G401.6 (cell line): Measurements from ENCODE around the gene CIITA.
"Not testable (repeated sequence)": the region's sequence is repeated elsewhere in the genome, so short reads cannot be mapped to it uniquely, and the experiment has no call there.

Experiments
- FAIRE-seq: peaks from 2 replicates; lab custom pipeline; 2012; peaks lifted over from hg19 to GRCh38; lab: Jason Lieb, UNC

Gene CIITA

GRCh38 chr16:10876799-10877341 lies at the start of gene CIITA:
Gene CIITA, plus strand, starts transcription at chr16:10877202. Its CDS starts 129 bp downstream, at chr16:10877331.
- FAIRE-seq = no peak

- FAIRE-seq = no peak
Measured at GRCh38 chr16:10827691-10828341, 49.2 kb upstream of the CIITA start.

- no peak for FAIRE-seq
Measured at GRCh38 chr16:10828851-10829366, 48.1 kb upstream of the CIITA start.

GRCh38 chr16:10829390-10830098 lies 47.5 kb upstream of the CIITA start:
- FAIRE-seq = not testable (repeated sequence)

- not testable (repeated sequence) for FAIRE-seq
Measured at GRCh38 chr16:10830240-10830639, 46.8 kb upstream of the CIITA start.

- no peak for FAIRE-seq
Measured at GRCh38 chr16:10831894-10832886, 44.8 kb upstream of the CIITA start.

- FAIRE-seq = no peak
Measured at GRCh38 chr16:10833271-10833670, 43.7 kb upstream of the CIITA start.

GRCh38 chr16:10834130-10834529 lies 42.9 kb upstream of the CIITA start:
- no peak for FAIRE-seq

- FAIRE-seq = no peak
Measured at GRCh38 chr16:10834766-10835165, 42.2 kb upstream of the CIITA start.

GRCh38 chr16:10835281-10835931 lies 41.6 kb upstream of the CIITA start:
- no peak for FAIRE-seq

GRCh38 chr16:10836174-10836853 lies 40.7 kb upstream of the CIITA start:
- no peak for FAIRE-seq

GRCh38 chr16:10838621-10839278 lies 38.3 kb upstream of the CIITA start:
- no peak for FAIRE-seq

- no peak for FAIRE-seq
Measured at GRCh38 chr16:10839279-10839666, 37.7 kb upstream of the CIITA start.

- FAIRE-seq = no peak
Measured at GRCh38 chr16:10840703-10841102, 36.3 kb upstream of the CIITA start.

GRCh38 chr16:10846213-10846998 lies 30.6 kb upstream of the CIITA start:
- no peak for FAIRE-seq

- FAIRE-seq = no peak
Measured at GRCh38 chr16:10847176-10847575, 29.8 kb upstream of the CIITA start.

GRCh38 chr16:10849736-10850477 lies 27.1 kb upstream of the CIITA start:
- no peak for FAIRE-seq

- FAIRE-seq = no peak
Measured at GRCh38 chr16:10850478-10850850, 26.5 kb upstream of the CIITA start.

- no peak for FAIRE-seq
Measured at GRCh38 chr16:10851512-10851911, 25.5 kb upstream of the CIITA start.
